HepG2 (cell line): ENCODE measurements around the gene GRM4. TPM values are rescaled to one million over a fixed set of nuclear protein-coding genes. Genes with fewer than 3 reads are reported as not detected.

ENCODE experiments used
- ATF2 ChIP-seq: sonication (generic); formaldehyde crosslinking; IDR thresholded peaks from 2 replicates; pipeline ENCODE4 v1.4.0; 2020; ENCODE audit warnings: missing genetic modification reagents
- CTCF ChIP-seq: sonication (generic); formaldehyde crosslinking; IDR thresholded peaks from 2 replicates; pipeline ENCODE4 v1.5.0; 2020; ENCODE audit warnings: mild to moderate bottlenecking, missing genetic modification reagents, moderate library complexity
- EED ChIP-seq: sonication (generic); formaldehyde crosslinking; IDR thresholded peaks from 2 replicates; pipeline ENCODE4 v1.5.0; 2020; ENCODE audit warnings: mild to moderate bottlenecking, missing genetic modification reagents
- ELF4 ChIP-seq: sonication (generic); formaldehyde crosslinking; IDR thresholded peaks from 2 replicates; pipeline ENCODE4 v1.5.0; 2020; ENCODE audit warnings: missing genetic modification reagents, mild to moderate bottlenecking, moderate library complexity, borderline replicate concordance
- HOXA5 ChIP-seq: sonication (generic); formaldehyde crosslinking; IDR thresholded peaks from 2 replicates; pipeline ENCODE4 v1.4.0; 2020; ENCODE audit warnings: missing genetic modification reagents
- KLF11 ChIP-seq: IDR thresholded peaks from 2 replicates; pipeline ENCODE4 v1.6.1; 2016; ENCODE audit warnings: missing compliant biosample characterization
- NR2F6 ChIP-seq, 2 experiments: IDR thresholded peaks; 2 replicates each; pipeline ENCODE4 v1.6.1; 2016; ENCODE audit warnings: antibody characterized with exemption in 1 of 2, mild to moderate bottlenecking in 1 of 2
- SALL1 ChIP-seq: sonication (generic); formaldehyde crosslinking; IDR thresholded peaks from 2 replicates; pipeline ENCODE4 v1.8.0; 2022; ENCODE audit warnings: mild to moderate bottlenecking, missing genetic modification reagents
- SNRNP70 ChIP-seq: fragments of 200-400 bp; formaldehyde crosslinking; IDR thresholded peaks from 2 replicates; pipeline ENCODE4 v1.6.1; 2017; ENCODE audit warnings: mild to moderate bottlenecking, low read depth, low read length, moderate library complexity
- STAG1 ChIP-seq: sonication (generic); formaldehyde crosslinking; IDR thresholded peaks from 2 replicates; pipeline ENCODE4 v1.4.0; 2020; ENCODE audit warnings: missing genetic modification reagents
- STAT6 ChIP-seq: sonication (generic); formaldehyde crosslinking; IDR thresholded peaks from 2 replicates; pipeline ENCODE4 v1.4.0; 2020; ENCODE audit warnings: missing genetic modification reagents, mild to moderate bottlenecking, borderline replicate concordance
- TERF1 ChIP-seq: sonication (generic); formaldehyde crosslinking; IDR thresholded peaks from 2 replicates; pipeline ENCODE4 v1.8.0; 2022; ENCODE audit warnings: mild to moderate bottlenecking, missing genetic modification reagents, moderate library complexity
- ZBTB3 ChIP-seq: sonication (generic); formaldehyde crosslinking; IDR thresholded peaks from 2 replicates; pipeline ENCODE4 v1.4.0; 2020; ENCODE audit warnings: low read depth, mild to moderate bottlenecking, moderate library complexity, missing genetic modification reagents, borderline replicate concordance
- ZFP36L1 ChIP-seq: sonication (generic); formaldehyde crosslinking; IDR thresholded peaks from 2 replicates; pipeline ENCODE4 v1.8.0; 2022; ENCODE audit warnings: mild to moderate bottlenecking, missing genetic modification reagents, moderate library complexity
- ZFYVE20 ChIP-seq: sonication (generic); formaldehyde crosslinking; IDR thresholded peaks from 2 replicates; pipeline ENCODE4 v1.8.0; 2023; ENCODE audit warnings: low read depth, mild to moderate bottlenecking, moderate library complexity, missing genetic modification reagents, borderline replicate concordance
- ZNF264 ChIP-seq: sonication (generic); formaldehyde crosslinking; IDR thresholded peaks from 2 replicates; pipeline ENCODE4 v1.4.0; 2020; ENCODE audit warnings: missing genetic modification reagents
- ZNF34 ChIP-seq: sonication (generic); formaldehyde crosslinking; IDR thresholded peaks from 2 replicates; pipeline ENCODE4 v1.4.0; 2020; ENCODE audit warnings: mild to moderate bottlenecking, missing genetic modification reagents, borderline replicate concordance
- ZNF460 ChIP-seq: sonication (generic); formaldehyde crosslinking; IDR thresholded peaks from 2 replicates; pipeline ENCODE4 v1.5.1; 2020; ENCODE audit warnings: missing genetic modification reagents, mild to moderate bottlenecking, borderline replicate concordance
- ZNF678 ChIP-seq: sonication (generic); formaldehyde crosslinking; IDR thresholded peaks from 2 replicates; pipeline ENCODE4 v1.4.0; 2020; ENCODE audit warnings: mild to moderate bottlenecking, missing genetic modification reagents
- ZNF784 ChIP-seq: sonication (generic); formaldehyde crosslinking; IDR thresholded peaks from 2 replicates; pipeline ENCODE4 v1.5.1; 2020; ENCODE audit warnings: missing genetic modification reagents, mild to moderate bottlenecking, borderline replicate concordance
- polyA plus RNA-seq, 8 experiments: library from polyadenylated mRNA; depleted of rRNA in 3 of 8; stranded (reverse) in 7 of 8; unstranded in 1 of 8; fragments of >200 nt; fragmentation: Illumina TruSeq in 4 of 8; extraction: Trizol in 4 of 8; gene quantifications; 2 replicates each; pipeline versions ENCODE4 v1.2.1 to v1.2.3, GENCODE V29; 2011 to 2016; ENCODE audit warnings: low read depth in 4 of 8, missing spikeins in 1 of 8, mixed read lengths in 1 of 8; ENCODE audit not compliant: insufficient read depth in 1 of 8
- total RNA-seq, 5 experiments: library from RNA; depleted of rRNA; stranded (reverse); fragments of >200 nt; fragmentation: Illumina TruSeq; extraction: Trizol; gene quantifications; 2 replicates each; pipeline ENCODE4 v1.2.3, GENCODE V29; 2016; ENCODE audit warnings: low read depth in 1 of 5

The GRM4 gene
- total and polyA plus RNA-seq, 2 of the 13 experiments (the other 11 are each of a cell fraction or from before 2014, with no cell fraction given), result not detected

GRCh38 chr6:34115403-34115795, 30.5 kb downstream of the GRM4 start (continued):
- TF ChIP-seq STAT6, result no peak
- no peak for TF ChIP-seq CTCF (CRISPR knock-in tag)
- TF ChIP-seq ZFP36L1 (CRISPR knock-in tag), result no peak
- no peak for TF ChIP-seq ZBTB3
- TF ChIP-seq SALL1 (CRISPR knock-in tag), result peak; percentile 80
- TF ChIP-seq TERF1 (CRISPR knock-in tag), result 0 out of 2 replicates have a peak, but pooled peaks have one; percentile 46
- no peak for TF ChIP-seq ZFYVE20 (CRISPR knock-in tag)
- no peak for TF ChIP-seq ELF4 (CRISPR knock-in tag)
- TF ChIP-seq ZNF34, result no peak
- TF ChIP-seq STAG1 (CRISPR knock-in tag), result no peak
- TF ChIP-seq ZNF264 (CRISPR knock-in tag), result 0 out of 2 replicates have a peak, but pooled peaks have one; percentile 38
- TF ChIP-seq SNRNP70, result no peak
- TF ChIP-seq EED, result no peak
- 0 out of 2 replicates have a peak, but pooled peaks have one; percentile 24 for TF ChIP-seq ATF2 (CRISPR knock-in tag)
- no peak for TF ChIP-seq ZNF460 (CRISPR knock-in tag)
- TF ChIP-seq NR2F6 (IDR thresholded peaks at IDR 0.05), result no peak
- no peak for TF ChIP-seq NR2F6 (CRISPR knock-in tag; IDR thresholded peaks at IDR 0.05)
- TF ChIP-seq ZNF678 (CRISPR knock-in tag), result no peak
- TF ChIP-seq ZNF784 (CRISPR knock-in tag), result no peak
- peak; percentile 59; the same call in 1 of the 2 replicates for TF ChIP-seq KLF11 (CRISPR knock-in tag)
- peak; percentile 70; the same call in 1 of the 2 replicates for TF ChIP-seq HOXA5
